ENCODE results near the gene ASPSCR1.

Gene ASPSCR1

DNA sequence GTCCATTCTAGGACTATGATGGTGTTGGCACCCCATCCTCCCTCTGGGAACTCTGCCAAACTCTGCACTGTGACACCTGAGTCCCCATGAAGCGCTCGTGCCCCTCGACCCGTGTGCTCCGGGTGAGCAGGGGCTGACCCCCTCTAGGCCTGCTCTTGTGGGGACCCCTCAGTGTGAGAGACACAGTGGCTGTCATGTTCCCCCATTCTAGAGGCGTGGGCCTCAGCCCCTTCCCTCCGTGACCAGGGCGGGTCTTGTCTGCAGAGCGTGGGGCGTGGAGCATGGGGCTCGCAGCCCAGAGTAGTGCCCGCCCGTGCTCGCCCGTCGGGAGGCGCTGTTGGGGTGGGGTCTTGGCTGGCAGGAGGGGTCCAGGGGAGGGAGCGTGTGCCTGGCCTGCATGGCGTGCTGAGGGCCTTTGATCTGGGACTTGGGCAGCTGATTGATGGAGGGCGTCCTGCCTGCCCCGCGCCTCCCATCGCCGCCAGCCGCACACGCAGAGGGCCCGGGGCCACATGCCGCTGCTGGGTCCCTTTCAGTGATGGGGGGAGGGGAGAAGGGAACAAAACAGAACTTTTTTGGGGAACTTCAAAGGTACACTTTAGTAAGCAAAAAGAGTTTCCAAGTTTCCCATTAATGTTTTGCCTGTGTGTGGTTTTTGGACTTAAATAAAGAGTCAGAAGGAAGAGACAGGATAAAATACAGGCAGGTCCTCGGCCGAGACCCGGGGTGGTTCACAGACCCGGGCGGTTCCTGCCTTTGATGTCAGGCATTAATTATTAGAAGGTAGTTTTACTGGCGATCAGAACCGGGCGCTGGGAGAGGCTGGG, 22.8 kb downstream of the ASPSCR1 start:
- no peak for DNase-seq

DNA sequence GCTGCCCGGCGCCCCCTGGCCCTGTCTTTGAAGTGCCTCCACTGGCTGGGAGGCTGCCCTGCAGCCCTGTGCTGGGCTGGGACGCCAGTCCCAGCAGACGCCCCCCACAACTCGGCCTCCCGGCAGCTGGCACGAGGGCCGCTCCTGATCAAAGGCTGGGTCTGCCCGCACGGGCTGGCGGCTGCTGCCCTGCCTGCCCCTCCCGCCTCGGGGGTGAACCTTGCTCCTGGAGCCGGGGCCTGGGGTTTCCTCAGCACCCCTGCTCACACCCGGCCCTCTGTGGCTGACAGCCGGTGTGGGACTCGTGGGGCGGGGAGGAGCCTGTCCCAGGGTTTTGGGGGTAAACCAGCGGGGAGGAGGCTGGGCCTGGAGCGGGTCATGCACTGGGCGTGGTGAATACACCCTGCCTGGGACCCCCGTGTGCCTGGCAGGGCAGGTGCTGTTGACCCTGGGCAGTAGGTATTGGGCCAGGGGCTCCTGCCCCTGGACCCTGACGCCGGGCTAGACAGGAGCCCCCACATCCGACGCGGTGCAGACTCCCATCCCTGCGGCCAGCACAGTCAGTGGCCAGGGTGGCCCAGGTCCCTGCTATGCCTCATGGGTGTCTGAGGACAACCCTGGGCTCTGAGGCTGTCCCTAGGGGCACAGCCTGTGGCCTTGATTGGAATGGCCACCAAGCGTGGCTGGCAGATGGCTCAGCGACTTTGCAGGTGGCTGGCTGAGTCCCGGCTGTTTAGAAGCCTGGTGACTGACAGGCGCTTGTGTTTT, 23.6 kb downstream of the ASPSCR1 start:
- no peak for DNase-seq

DNA sequence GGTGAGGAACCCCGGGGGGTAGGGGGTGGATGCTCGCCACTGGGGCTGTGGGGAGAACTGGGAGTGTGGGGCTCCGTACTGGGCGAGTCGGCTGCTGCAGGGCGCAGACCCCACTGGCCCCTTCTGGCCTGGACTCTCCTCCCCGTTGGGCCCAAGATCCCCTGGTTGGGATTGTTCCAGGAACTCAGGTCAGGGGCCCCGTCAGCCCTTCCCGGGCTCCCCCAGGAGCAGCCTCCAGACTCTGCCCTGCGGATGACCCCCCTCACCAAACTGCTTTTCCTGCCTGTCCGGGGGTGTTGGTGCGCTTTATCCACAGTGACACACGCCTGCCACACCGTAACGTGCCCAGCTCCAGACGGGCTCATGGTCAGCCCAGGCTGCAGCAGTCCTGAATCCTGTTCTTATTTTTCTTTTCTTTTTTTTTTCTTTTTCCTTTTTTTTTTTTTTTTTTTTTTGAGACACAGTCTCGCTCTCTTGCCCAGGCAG, 24.2 kb downstream of the ASPSCR1 start:
- DNase-seq, result no peak

DNA sequence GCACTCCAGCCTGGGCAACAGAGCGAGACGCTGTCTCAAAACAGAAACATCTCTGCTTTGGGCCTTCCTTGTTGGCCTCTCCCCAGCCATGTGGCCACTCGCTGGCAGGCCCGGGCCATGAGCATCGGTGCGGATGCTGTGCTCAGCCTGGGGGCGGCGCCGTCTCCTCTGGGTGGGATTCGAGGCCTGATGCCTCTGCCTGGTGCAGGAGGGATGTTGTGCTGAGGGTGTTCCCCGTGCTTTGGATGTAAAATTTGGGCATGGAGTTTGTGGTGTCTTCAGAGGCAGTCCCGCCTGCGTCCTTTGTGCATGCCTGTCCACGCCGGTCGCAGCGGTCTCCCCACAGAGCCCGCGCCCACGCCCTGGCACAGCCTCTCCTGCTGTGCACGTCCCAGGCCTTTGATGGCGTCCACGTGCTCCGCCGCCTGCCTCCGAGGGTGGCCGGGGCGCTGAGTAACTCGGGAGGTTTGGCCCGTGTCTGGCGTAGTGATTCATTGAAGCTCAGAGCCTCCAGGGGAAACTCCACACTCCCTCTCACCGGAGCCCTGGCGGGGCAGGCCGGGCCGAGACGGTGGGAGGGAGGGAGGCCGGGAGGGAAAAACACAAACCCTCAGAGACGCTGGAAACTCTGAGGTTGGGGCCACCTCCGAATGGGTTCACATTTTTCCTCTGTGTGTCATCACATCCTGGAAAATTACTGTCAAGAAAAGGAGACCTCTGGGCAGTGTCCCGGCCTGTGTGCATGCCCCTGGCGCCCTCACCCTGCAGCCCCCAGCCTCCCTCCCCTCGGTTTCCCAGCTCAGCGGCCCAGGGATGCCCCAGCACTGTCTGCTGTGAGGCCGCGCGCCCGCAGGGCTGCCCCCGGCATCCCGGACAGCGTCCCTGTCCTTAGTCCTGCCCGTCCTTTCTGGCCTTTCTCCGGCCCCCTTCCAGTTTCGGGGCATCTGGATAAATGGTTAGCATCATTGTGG, 26.3 kb downstream of the ASPSCR1 start:
- peak; percentile 97 for DNase-seq

DNA sequence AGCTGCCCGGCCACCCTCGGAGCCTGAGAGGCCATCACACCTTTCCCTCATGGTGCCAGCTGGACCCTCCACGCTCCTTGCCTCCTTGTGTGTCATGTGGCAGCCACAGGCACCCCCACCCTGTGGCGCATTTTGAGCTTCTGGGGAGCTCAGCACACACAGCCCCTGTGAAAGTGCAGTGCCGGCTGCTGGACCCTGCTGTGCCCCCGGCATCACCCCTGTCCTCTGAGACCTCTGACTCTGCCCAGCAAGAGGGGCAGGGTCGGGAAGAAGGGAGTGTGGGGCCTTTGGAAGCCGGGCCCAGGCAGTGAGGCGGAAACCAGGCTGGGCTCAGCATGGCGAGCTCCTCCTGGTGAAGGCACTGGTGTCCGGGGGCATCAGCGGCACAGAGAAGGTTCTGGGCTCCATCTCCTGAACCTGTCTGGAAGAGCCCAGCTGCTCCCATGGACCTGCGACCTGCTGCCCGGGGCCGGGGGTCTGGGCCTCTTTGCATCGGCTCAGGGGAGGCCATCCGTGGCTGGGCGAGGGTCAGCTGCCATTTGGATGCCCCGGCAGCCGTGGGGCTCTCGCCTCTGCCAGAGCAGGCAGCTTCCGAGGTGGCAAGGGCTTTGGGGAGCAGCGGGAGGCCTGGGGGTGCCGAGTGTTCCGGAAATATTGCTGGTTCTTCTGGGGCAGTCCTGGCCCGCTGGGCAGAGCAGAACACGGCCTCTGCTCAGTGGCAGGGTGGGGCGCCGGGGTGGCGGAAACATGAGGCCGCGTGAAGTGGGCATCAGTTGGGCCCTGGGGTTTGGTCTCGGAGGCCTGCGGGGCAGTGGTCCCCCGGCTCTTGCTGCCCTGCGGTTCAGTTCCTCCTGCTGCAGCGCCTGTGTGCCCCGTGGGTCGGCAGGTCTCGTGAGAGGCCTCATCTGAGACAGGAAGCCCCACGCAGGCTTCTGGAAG, 27.4 kb downstream of the ASPSCR1 start:
- no peak for DNase-seq

DNA sequence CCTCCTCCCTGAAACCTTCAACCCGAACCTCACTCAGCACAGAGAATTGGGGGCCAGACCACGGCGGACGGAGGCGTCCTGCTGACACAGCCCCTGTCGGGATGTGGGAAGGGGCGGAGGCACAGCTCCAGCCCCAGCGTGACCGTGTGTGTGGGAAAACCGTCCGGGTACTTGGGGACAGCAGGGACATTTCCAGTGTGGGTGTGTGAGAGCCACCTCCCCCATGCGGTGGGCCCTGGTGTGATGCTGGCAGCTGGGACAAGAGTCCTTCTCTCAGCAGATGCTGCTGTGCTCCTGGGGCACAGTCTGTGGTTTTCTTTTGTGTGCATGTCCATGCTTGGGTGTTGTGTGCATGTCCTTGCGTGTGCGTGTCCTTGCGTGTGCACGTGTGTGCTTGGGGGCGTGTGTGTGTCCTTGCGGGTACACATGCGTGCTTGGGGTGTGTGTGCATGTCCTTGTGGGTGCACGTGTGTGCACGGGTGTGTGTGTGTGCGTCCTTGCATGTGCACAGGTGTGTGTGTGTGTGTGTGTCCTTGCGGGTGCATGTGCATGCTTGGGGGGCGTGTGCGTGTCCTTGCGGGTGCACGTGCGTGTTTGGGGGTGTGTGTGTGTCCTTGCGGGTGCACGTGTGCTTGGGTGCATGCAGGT, 28.4 kb downstream of the ASPSCR1 start:
- no peak for DNase-seq

DNA sequence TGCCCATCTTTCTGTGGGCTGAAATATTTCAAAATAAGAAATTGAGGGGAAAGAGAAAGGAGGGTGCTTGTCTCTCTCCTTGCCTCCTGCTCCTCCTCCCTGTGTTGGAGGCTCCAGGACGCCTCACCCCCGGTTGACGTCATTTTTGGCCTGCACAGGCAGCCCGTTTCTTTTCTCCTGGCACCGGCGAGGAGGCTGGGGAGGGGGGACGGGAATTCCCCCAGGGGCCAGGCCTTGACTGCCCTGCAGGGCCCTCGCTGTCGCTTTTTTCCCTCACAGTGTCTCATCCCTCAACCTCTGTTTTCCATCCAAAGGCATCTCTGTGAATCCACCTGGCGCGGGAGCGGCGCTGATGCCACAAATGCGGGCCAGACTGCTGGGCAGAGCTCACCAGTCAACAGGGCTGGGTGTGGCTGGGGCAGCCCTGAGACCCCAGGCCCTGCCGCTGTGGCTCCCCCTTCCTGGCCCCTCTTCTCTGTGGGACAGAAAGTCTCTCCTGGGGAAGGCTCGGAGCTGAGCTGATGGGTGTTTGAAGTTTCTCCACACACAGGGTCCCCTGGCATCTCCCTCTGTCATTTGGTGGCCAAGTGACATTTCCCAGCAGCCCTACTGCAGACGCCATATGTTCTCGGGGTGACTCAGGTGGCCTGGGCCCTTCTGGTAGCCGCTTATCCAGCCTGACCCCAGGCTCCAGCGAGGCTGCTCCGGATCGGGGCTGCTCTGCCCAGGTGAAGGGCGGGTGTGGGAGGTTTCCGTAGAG, 29.2 kb downstream of the ASPSCR1 start:
- peak; percentile 17 for DNase-seq

DNA sequence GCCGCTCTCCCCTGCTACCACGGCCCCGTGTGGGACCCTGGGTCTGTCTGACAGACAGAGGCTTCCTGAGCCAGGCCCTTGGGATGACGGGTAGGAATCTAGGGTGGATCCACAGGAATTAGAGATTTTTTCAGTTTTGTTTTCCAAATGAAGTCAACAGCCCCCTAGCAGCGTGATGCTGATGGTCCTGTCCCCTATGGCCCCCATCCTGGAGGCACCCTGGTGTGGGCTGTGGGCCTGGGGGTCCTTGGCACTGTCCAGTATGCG, 29.7 kb downstream of the ASPSCR1 start:
- no peak for DNase-seq

DNA sequence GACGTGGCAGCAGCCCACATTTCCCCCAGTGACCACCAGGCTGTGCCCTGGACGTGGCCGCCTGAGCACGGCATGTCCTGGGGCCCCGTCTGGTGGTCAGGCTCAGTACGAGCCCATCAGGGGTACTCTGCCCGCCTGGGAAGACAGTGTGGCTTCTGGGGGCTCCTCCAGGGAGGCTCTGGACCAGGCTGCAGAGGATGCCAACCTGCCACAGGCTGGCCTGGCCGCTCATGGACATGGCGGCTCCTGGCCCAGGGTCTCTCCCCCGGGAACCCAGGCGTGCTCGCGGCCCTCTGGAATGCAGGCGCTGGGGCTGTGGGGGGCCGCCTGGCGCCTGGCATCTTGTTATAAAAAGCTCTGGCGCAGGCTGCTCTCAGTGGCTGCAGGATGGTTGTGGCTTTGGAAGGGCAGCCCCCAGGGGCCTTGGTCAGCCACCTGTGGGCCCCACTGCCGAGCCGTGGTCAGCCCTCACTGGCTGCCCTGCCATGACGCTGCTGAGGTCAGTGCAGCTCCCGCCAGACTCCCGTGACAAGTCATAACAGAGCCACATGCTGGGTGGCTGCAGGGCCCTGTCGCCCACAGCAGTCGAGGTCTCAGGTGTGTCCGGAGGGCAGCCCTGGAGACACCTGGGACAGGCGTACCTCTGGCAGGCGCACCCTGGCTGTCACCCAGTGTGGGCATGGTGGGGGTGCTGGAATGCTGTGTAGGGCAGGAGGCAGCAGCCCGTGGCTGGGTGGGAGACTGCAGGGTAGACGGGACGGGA, 30.2 kb downstream of the ASPSCR1 start:
- DNase-seq, result no peak

DNA sequence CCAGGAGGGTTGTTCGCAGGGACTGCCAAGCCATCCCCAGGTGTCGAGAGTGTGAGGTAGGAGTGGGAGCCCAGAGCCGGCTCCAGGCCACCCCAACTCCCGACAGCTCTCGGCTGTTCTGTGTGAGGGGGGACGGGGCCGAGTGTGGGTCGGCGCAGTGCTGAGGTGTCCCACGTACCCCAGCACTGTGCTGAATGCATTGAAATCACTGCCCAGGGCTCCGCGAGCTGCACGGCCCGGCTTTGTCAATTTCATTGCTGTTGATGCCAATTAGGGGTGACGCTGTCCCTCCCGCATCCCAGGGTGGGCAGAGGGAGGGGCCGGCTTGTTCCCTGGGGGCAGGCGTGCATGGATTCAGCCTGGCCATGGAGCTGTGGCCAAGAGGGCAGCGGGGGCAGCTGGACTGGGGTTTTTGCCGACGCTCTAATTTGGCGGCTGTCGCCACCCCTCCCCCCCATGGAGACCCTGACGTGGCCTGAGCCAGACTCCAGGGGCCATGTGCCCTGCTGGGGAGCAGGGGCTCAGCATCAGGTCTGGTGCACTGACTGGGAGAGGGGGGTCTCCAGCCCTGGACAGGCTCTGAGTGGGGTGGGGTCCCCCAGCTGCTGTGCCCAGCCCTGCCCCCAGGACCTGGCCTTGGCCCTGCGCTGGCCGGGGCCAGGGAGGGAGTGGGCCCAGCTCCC, 31.0 kb downstream of the ASPSCR1 start:
- DNase-seq, result no peak

DNA sequence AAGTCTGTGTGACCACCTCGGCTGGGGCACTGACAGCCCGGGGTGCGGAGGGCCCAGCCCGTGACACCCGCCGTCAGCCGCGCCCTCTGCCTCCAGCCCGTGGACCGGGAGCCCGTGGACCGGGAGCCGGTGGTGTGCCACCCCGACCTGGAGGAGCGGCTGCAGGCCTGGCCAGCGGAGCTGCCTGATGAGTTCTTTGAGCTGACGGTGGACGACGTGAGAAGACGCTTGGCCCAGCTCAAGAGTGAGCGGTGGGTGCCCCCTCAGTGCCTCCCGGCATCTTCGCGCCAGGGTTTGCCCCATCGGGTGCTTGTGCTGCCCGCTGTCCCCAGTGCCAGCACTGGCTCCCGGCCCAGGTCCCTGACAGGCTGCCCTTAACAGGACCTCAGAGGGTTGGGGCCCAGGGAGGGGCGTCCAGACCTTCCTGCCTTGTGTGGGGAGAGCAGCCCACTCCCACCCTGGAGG, 31.5 kb downstream of the ASPSCR1 start:
- DNase-seq, result no peak

DNA sequence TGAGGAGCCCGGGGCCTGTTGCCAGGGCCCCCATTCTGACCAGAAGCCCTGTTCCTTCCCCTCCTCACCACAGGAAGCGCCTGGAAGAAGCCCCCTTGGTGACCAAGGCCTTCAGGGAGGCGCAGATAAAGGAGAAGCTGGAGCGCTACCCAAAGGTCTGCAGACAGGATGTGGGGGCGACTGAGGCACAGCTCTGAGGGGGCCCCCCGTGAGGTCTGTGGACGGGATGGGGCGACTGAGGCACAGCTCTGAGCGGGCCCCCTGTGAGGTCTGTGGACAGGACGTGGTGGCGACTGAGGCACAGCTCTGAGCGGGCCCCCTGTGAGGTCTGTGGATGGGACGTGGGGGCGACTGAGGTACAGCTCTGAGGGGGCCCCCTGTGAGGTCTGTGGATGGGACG, 32.0 kb downstream of the ASPSCR1 start:
- DNase-seq, result no peak

DNA sequence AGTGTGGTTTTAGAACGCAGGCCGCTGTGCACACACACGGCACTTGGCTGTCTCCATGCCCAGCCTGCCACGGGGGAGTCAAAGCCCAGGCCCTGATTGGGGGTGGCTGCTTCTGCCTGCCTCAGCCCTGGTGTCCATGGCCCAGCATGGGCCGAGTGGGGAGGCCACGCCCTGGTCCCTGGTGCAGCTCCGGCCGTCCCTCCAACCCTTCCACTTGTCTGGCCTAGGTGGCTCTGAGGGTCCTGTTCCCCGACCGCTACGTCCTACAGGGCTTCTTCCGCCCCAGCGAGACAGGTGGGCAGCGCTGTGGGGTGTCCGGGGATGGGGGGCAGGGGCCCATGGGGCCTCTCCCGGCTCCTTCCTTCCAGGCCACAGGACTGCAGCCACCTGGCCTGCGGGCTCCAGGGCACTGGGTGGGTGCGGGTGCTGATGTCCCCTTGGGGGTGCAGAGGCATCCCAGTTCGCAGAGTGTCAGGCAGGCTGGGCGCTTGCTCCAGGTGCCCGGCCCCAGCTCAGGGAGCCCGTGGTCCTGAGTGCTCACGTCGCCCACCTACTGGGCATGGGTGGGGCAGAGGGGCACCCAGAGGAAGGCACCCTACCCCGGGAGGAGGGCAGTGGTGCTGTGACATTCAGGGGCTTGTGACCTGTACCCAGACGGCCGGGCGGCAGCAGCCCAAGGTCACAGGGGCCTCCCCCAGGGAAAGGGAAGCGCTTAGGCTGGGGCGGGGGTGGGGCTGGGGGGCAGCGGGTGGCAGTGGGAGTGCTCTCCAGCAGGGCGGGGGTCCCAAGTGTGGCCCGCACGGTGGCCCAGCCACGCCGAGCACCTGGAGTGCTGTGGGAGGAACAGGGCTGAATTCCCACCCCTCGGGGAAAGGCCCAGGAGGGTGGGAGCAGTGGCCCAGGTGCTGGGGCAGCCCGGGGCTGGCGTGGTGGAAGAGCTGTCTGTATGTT, 33.4 kb downstream of the ASPSCR1 start:
- DNase-seq, result no peak

DNA sequence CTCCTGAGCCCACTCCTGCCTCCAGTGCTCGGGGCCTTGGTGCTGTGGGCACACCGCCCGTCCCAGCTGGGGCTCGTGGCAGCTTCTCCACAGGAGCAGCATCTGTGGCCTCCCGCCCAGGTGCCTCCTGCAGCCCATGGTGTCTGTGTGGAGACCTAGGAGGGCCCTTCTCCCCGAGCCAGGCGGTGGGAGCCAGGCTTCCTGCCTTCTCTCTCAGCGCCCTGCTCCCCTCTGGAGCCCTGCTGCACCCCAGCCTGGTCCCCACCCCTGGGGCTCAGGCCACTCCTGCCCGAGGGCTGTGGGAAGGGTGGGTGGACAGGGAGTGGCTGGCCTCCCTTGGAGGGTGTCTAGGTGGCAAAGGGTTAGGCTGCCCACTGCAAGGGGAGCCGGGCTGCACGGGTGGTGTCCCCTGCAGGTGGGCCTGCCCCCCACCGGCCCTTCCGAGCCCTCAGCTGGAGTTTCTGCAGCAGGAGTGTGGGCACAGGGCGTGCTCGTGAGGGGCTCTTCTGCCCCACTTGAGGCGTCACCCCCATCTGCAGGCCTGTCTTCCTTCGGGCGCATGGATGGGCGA, 34.3 kb downstream of the ASPSCR1 start:
- DNase-seq, result no peak

DNA sequence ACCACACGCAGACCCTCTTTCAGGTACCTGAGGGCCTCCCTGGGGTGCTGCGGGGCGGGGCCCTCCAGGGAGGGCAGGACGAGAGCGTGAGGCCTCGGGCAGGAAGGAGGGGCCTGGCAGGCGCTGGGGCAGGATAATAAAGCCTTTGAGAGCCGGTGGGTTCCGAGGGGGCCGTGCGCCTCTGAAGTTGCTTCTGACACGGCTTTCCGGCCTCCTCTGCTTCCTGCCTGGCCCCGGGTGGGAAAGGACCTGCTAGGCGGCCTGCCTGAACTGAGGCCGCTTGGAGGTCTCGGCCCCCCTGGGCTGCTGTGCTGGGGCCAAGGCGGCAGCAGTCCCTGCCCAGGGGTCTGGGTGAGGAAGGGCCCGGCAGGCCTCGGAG, 34.8 kb downstream of the ASPSCR1 start:
- no peak for DNase-seq

DNA sequence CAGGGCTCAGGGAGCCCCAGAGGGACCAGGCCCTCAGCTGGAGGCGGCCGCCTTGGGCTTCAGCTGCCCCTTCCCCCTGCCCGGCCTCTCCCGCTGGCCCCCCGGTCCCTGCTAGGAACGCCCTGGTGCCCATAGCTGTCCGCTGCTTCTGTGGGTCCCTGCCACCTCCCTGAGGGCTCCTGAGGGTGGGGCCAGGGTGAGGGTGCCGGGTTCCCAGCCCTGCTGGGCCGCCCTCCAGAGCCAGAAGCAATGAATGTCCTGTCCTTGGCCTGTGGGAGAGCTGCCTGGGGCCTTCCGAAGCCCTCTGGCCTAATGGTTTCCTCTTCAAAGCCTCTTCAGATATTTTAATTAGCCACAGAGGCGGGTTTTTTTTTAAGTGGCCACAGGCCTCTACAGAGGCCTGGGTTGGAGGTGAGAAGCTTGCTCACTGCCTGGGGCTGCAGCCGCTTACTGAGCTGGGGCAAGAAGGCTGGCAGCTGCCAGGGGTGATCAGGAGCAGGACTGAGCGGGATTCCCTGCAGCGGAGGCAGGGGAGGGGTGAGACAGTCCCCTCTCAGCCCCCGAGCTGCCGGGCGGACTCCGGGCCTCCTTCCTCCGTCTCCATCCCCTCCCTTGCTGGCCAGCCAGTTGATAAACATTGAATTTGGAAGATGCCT, 35.3 kb downstream of the ASPSCR1 start:
- peak; percentile 53 for DNase-seq

DNA sequence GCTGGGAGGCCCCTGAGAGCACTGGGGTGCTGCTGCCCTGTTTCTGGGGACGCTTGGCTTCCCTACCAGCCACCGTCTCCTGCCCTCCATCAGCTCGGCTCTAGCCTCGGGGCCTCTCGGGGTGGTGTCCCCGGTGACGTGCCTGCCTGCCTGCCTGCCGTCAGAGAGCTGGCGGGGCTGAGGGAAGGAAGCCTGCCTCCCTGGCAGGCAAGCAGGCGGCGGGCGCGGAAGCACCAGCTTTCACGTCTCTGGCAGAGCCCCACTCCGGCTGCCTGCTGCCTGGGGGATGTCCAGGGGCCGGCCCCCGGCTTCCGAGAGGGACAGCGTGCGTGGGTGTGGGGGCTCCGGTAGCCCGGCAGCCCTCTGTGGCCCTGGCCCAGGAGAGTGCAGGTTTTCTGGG, 35.9 kb downstream of the ASPSCR1 start:
- no peak for DNase-seq
